ENCODE data around the gene ARHGAP26. TPM values are rescaled to one million over a fixed set of nuclear protein-coding genes. Genes with fewer than 3 reads are reported as not detected.

Gene ARHGAP26
- total and polyA plus RNA-seq, 2 experiments from 2014 or later: 9.5 to 16.8 TPM

DNA sequence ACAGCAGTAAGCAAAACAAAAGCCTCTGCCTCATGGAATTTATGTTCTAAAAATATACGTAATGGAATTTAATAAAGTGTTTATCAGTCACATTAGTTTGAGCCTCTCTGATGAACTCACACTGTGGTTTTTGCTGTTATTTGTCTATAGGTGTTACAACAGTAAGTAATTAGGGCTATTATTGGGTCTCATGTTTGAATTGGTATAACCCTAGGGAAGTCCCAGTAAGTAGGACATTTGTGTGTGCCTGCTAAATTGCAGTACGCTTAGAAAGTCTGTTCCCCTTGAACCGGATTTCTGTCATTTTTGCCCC is 435.7 kb downstream of the ARHGAP26 start (continued):
- TF ChIP-seq, protein P1, sequence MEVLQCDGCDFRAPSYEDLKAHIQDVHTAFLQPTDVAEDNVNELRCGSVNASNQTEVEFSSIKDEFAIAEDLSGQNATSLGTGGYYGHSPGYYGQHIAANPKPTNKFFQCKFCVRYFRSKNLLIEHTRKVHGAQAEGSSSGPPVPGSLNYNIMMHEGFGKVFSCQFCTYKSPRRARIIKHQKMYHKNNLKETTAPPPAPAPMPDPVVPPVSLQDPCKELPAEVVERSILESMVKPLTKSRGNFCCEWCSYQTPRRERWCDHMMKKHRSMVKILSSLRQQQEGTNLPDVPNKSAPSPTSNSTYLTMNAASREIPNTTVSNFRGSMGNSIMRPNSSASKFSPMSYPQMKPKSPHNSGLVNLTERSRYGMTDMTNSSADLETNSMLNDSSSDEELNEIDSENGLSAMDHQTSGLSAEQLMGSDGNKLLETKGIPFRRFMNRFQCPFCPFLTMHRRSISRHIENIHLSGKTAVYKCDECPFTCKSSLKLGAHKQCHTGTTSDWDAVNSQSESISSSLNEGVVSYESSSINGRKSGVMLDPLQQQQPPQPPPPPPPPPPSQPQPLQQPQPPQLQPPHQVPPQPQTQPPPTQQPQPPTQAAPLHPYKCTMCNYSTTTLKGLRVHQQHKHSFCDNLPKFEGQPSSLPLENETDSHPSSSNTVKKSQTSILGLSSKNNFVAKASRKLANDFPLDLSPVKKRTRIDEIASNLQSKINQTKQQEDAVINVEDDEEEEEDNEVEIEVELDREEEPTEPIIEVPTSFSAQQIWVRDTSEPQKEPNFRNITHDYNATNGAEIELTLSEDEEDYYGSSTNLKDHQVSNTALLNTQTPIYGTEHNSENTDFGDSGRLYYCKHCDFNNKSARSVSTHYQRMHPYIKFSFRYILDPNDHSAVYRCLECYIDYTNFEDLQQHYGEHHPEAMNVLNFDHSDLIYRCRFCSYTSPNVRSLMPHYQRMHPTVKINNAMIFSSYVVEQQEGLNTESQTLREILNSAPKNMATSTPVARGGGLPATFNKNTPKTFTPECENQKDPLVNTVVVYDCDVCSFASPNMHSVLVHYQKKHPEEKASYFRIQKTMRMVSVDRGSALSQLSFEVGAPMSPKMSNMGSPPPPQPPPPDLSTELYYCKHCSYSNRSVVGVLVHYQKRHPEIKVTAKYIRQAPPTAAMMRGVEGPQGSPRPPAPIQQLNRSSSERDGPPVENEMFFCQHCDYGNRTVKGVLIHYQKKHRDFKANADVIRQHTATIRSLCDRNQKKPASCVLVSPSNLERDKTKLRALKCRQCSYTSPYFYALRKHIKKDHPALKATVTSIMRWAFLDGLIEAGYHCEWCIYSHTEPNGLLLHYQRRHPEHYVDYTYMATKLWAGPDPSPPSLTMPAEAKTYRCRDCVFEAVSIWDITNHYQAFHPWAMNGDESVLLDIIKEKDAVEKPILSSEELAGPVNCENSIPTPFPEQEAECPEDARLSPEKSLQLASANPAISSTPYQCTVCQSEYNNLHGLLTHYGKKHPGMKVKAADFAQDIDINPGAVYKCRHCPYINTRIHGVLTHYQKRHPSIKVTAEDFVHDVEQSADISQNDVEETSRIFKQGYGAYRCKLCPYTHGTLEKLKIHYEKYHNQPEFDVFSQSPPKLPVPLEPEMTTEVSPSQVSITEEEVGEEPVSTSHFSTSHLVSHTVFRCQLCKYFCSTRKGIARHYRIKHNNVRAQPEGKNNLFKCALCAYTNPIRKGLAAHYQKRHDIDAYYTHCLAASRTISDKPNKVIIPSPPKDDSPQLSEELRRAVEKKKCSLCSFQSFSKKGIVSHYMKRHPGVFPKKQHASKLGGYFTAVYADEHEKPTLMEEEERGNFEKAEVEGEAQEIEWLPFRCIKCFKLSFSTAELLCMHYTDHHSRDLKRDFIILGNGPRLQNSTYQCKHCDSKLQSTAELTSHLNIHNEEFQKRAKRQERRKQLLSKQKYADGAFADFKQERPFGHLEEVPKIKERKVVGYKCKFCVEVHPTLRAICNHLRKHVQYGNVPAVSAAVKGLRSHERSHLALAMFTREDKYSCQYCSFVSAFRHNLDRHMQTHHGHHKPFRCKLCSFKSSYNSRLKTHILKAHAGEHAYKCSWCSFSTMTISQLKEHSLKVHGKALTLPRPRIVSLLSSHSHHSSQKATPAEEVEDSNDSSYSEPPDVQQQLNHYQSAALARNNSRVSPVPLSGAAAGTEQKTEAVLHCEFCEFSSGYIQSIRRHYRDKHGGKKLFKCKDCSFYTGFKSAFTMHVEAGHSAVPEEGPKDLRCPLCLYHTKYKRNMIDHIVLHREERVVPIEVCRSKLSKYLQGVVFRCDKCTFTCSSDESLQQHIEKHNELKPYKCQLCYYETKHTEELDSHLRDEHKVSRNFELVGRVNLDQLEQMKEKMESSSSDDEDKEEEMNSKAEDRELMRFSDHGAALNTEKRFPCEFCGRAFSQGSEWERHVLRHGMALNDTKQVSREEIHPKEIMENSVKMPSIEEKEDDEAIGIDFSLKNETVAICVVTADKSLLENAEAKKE (CRISPR knock-in tag; IDR thresholded peaks at IDR 0.05): no peak
- TF ChIP-seq, protein P2, sequence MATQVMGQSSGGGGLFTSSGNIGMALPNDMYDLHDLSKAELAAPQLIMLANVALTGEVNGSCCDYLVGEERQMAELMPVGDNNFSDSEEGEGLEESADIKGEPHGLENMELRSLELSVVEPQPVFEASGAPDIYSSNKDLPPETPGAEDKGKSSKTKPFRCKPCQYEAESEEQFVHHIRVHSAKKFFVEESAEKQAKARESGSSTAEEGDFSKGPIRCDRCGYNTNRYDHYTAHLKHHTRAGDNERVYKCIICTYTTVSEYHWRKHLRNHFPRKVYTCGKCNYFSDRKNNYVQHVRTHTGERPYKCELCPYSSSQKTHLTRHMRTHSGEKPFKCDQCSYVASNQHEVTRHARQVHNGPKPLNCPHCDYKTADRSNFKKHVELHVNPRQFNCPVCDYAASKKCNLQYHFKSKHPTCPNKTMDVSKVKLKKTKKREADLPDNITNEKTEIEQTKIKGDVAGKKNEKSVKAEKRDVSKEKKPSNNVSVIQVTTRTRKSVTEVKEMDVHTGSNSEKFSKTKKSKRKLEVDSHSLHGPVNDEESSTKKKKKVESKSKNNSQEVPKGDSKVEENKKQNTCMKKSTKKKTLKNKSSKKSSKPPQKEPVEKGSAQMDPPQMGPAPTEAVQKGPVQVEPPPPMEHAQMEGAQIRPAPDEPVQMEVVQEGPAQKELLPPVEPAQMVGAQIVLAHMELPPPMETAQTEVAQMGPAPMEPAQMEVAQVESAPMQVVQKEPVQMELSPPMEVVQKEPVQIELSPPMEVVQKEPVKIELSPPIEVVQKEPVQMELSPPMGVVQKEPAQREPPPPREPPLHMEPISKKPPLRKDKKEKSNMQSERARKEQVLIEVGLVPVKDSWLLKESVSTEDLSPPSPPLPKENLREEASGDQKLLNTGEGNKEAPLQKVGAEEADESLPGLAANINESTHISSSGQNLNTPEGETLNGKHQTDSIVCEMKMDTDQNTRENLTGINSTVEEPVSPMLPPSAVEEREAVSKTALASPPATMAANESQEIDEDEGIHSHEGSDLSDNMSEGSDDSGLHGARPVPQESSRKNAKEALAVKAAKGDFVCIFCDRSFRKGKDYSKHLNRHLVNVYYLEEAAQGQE (IDR thresholded peaks at IDR 0.05; ENCODE audit: unreplicated experiment): no peak
- TF ChIP-seq EZH2 (IDR thresholded peaks at IDR 0.05; ENCODE audit: low read depth, unreplicated experiment) (no peak), CREB1 (CRISPR knock-in tag; IDR thresholded peaks at IDR 0.05; ENCODE audit: low read depth) (no peak), JUNB (IDR thresholded peaks at IDR 0.05; ENCODE audit: unreplicated experiment) (no peak), ZNF114 (CRISPR knock-in tag; IDR thresholded peaks at IDR 0.05) (no peak)

Measured in GM23338 (cell line).